Naive thymus-derived CD4-positive, alpha-beta T cell (primary cell): ENCODE results near the gene C1S. TPM values are rescaled to one million over a fixed set of nuclear protein-coding genes. Genes with fewer than 3 reads are reported as not detected.

Source experiments
- ATAC-seq: fragments of 150-1000 bp; cut with Tn5 transposase; 2 replicates; pipeline ENCODE4 v1.10.0; 2021; ENCODE audit warnings: mild to moderate bottlenecking, moderate library complexity
- CTCF ChIA-PET: fragments of 350-600 bp; sonication (Branson Sonifier 250); formaldehyde crosslinking; loops from one replicate; lab custom pipeline; 2021; ENCODE audit warnings: antibody characterized with exemption; lab: Charles Lee
- POLR2A ChIA-PET: fragments of 350-600 bp; sonication (Branson Sonifier 250); formaldehyde crosslinking; loops from one replicate; lab custom pipeline; 2021; ENCODE audit warnings: antibody characterized with exemption, inconsistent platforms; lab: Charles Lee
- DNase-seq, 9 donors: peaks; one replicate each; pipeline versions ENCODE4 v3.0.0 to v3.0.0-alpha.2; 2020 to 2022; ENCODE audit warnings: mixed read lengths in 1 of 9
- H3K27ac ChIP-seq: one replicate; pipeline ENCODE4 v1.7.0; 2013; ENCODE audit warnings: mild to moderate bottlenecking, low read depth, low read length, moderate library complexity
- H3K27me3 ChIP-seq, 2 donors: one replicate each; pipeline ENCODE4 v1.7.0; 2013; ENCODE audit warnings: low read length in 2 of 2, mild to moderate bottlenecking in 2 of 2, moderate library complexity in 2 of 2; ENCODE audit not compliant: control insufficient read depth in 2 of 2, insufficient read depth in 2 of 2
- H3K36me3 ChIP-seq, 3 experiments: 1 replicate in 2 of 3; 2 replicates in 1 of 3; pipeline ENCODE4 v1.7.0; 2013; ENCODE audit warnings: low read length in 3 of 3, mild to moderate bottlenecking in 3 of 3, moderate library complexity in 1 of 3; ENCODE audit not compliant: insufficient read depth in 3 of 3, control insufficient read depth in 2 of 3
- H3K4me1 ChIP-seq, 2 donors: one replicate each; pipeline ENCODE4 v1.7.0; 2013; ENCODE audit warnings: low read length in 2 of 2, mild to moderate bottlenecking in 2 of 2, moderate library complexity in 1 of 2; ENCODE audit not compliant: control insufficient read depth in 2 of 2, insufficient read depth in 2 of 2
- H3K4me3 ChIP-seq: 2 replicates; pipeline ENCODE4 v1.7.0; 2013; ENCODE audit warnings: mild to moderate bottlenecking, low read length
- H3K9me3 ChIP-seq, 3 experiments: 1 replicate in 2 of 3; 2 replicates in 1 of 3; pipeline ENCODE4 v1.7.0; 2013; ENCODE audit warnings: low read length in 3 of 3; ENCODE audit not compliant: control insufficient read depth in 2 of 3
- H3K27ac Mint-ChIP-seq, 9 donors: one replicate each; pipeline ENCODE4 v1.8.0; 2020 to 2022; ENCODE audit warnings: mixed read lengths in 9 of 9, mild to moderate bottlenecking in 8 of 9, moderate library complexity in 5 of 9, inconsistent platforms in 2 of 9
- H3K27me3 Mint-ChIP-seq, 5 donors: one replicate each; pipeline ENCODE4 v1.8.0; 2021 to 2022; ENCODE audit warnings: mixed read lengths in 5 of 5, mild to moderate bottlenecking in 1 of 5
- H3K36me3 Mint-ChIP-seq, 5 donors: one replicate each; pipeline ENCODE4 v1.8.0; 2020 to 2022; ENCODE audit warnings: mixed read lengths in 5 of 5, mild to moderate bottlenecking in 3 of 5, inconsistent platforms in 1 of 5
- H3K4me1 Mint-ChIP-seq, 7 donors: one replicate each; pipeline ENCODE4 v1.8.0; 2020 to 2022; ENCODE audit warnings: mixed read lengths in 7 of 7, mild to moderate bottlenecking in 3 of 7, inconsistent platforms in 1 of 7
- H3K4me3 Mint-ChIP-seq, 10 donors: one replicate each; pipeline ENCODE4 v1.8.0; 2020 to 2022; ENCODE audit warnings: mild to moderate bottlenecking in 10 of 10, mixed read lengths in 10 of 10, moderate library complexity in 6 of 10, inconsistent platforms in 2 of 10
- H3K9me3 Mint-ChIP-seq, 11 donors: one replicate each; pipeline ENCODE4 v1.8.0; 2020 to 2022; ENCODE audit warnings: mixed read lengths in 11 of 11, mild to moderate bottlenecking in 4 of 11, inconsistent platforms in 1 of 11, moderate library complexity in 1 of 11
- intact Hi-C, 2 donors: fragments of 100-400 bp; cut with micrococcal nuclease; formaldehyde crosslinking; loops; one replicate each; pipeline ENCODE4 v1.15.1; 2023
- polyA plus RNA-seq, 2 donors: library from polyadenylated mRNA; unstranded; fragments of 300-500 nt; fragmentation: Illumina TruSeq; gene quantifications; one replicate each; pipeline ENCODE4 v1.2.3, GENCODE V29; 2021
- total RNA-seq, 6 experiments: library from RNA in 5 of 6; stranded (reverse) in 5 of 6; gene quantifications; 1 replicate in 5 of 6; 2 replicates in 1 of 6; pipeline ENCODE4 v1.2.3 and lab custom pipeline; 2021 to 2026

Gene C1S
- total and polyA plus RNA-seq, 7 experiments from 2014 or later: 2.0 to 3.9 (median 3.0) TPM; not detected in 2

GRCh38 chr12:7068240-7068993 is 7.9 kb downstream of the C1S start:
- no peaks in the 10 kb centered on the region for H3K4me1 ChIP-seq
- no peak for DNase-seq
- Mint-ChIP-seq H3K36me3 (no peaks in the 10 kb centered on the region), H3K27ac (no peak overlapping the region), H3K9me3 (no peaks in the 10 kb centered on the region), H3K4me3 (no peak overlapping the region), H3K27me3 (peaks cover 0 to 36% (median 6%) of the 10 kb centered on the region in 5 donors), H3K4me1 (no peaks in the 10 kb centered on the region)
- no peak overlapping the region for H3K4me3 ChIP-seq
- no peaks in the 10 kb centered on the region for H3K27me3 ChIP-seq
- H3K27ac ChIP-seq: no peak overlapping the region
- POLR2A ChIA-PET: no interaction called here
- ATAC-seq: no peak
- no peaks in the 10 kb centered on the region for H3K36me3 ChIP-seq
- CTCF ChIA-PET: interaction anchor here (1.0 kb wide), 2 partner anchors 74 to 76 kb away, joined by 3 read pairs; no protein-coding TSS in a partner anchor
- intact Hi-C loops: no loop called here
- H3K9me3 ChIP-seq: no peaks in the 10 kb centered on the region

GRCh38 chr12:7068994-7069346 is 8.5 kb downstream of the C1S start:
- POLR2A ChIA-PET: no interaction called here
- Histone ChIP-seq H3K27ac (no peak overlapping the region), H3K4me1 (no peaks in the 10 kb centered on the region), H3K36me3 (no peaks in the 10 kb centered on the region), H3K9me3 (no peaks in the 10 kb centered on the region), H3K4me3 (no peak overlapping the region), H3K27me3 (no peaks in the 10 kb centered on the region)
- DNase-seq (no peak), ATAC-seq (no peak)
- Mint-ChIP-seq H3K4me3 (no peak overlapping the region), H3K36me3 (no peaks in the 10 kb centered on the region), H3K27ac (no peak overlapping the region), H3K4me1 (no peaks in the 10 kb centered on the region), H3K27me3 (peaks cover 0 to 40% (median 6%) of the 10 kb centered on the region in 5 donors), H3K9me3 (no peaks in the 10 kb centered on the region)
- intact Hi-C loops: no loop called here
- CTCF ChIA-PET: interaction anchor here (1.0 kb wide), 2 partner anchors 73 to 76 kb away, joined by 3 read pairs; no protein-coding TSS in a partner anchor

- H3K27me3 Mint-ChIP-seq: peaks cover 0 to 44% (median 6%) of the 10 kb centered on the region in 5 donors
- intact Hi-C loops: no loop called here
- Histone ChIP-seq H3K9me3 (no peaks in the 10 kb centered on the region), H3K36me3 (no peaks in the 10 kb centered on the region), H3K4me1 (no peaks in the 10 kb centered on the region), H3K27me3 (no peaks in the 10 kb centered on the region), H3K27ac (no peak overlapping the region), H3K4me3 (no peak overlapping the region)
- DNase-seq: no peak
- ATAC-seq: no peak
- H3K4me1 Mint-ChIP-seq: no peaks in the 10 kb centered on the region
- no peak overlapping the region for H3K27ac Mint-ChIP-seq
- CTCF ChIA-PET: interaction anchor here (1.0 kb wide), 2 partner anchors 73 to 75 kb away, joined by 3 read pairs; no protein-coding TSS in a partner anchor
- POLR2A ChIA-PET: no interaction called here
- no peaks in the 10 kb centered on the region for H3K36me3 Mint-ChIP-seq
- no peak overlapping the region for H3K4me3 Mint-ChIP-seq
- H3K9me3 Mint-ChIP-seq: no peaks in the 10 kb centered on the region
Observed at GRCh38 chr12:7069386-7069785, 8.9 kb downstream of the C1S start.

GRCh38 chr12:7072035-7072434 is 11.5 kb downstream of the C1S start:
- peaks cover 0 to 5% (median 0%) of the 10 kb centered on the region in 7 donors for H3K4me1 Mint-ChIP-seq
- peaks cover 0 to 59% (median 10%) of the 10 kb centered on the region in 5 donors for H3K27me3 Mint-ChIP-seq
- no peaks in the 10 kb centered on the region for H3K36me3 ChIP-seq
- no peaks in the 10 kb centered on the region for H3K4me1 ChIP-seq
- H3K27ac Mint-ChIP-seq: no peak overlapping the region
- ChIA-PET CTCF (no interaction called here), POLR2A (no interaction called here)
- no peaks in the 10 kb centered on the region for H3K27me3 ChIP-seq
- no peak for ATAC-seq
- intact Hi-C loops: no loop called here
- no peak overlapping the region for H3K4me3 Mint-ChIP-seq
- no peaks in the 10 kb centered on the region for H3K36me3 Mint-ChIP-seq
- no peak overlapping the region for H3K4me3 ChIP-seq
- no peaks in the 10 kb centered on the region for H3K9me3 ChIP-seq
- H3K27ac ChIP-seq: no peak overlapping the region
- H3K9me3 Mint-ChIP-seq: no peaks in the 10 kb centered on the region
- no peak for DNase-seq

- Histone ChIP-seq H3K27ac (no peak overlapping the region), H3K9me3 (no peaks in the 10 kb centered on the region), H3K4me1 (no peaks in the 10 kb centered on the region), H3K36me3 (no peaks in the 10 kb centered on the region), H3K27me3 (no peaks in the 10 kb centered on the region), H3K4me3 (no peak overlapping the region)
- H3K9me3 Mint-ChIP-seq: no peaks in the 10 kb centered on the region
- ATAC-seq (no peak), DNase-seq (no peak)
- ChIA-PET CTCF (no interaction called here), POLR2A (no interaction called here)
- peaks cover 0 to 5% (median 0%) of the 10 kb centered on the region in 7 donors for H3K4me1 Mint-ChIP-seq
- H3K4me3 Mint-ChIP-seq: no peak overlapping the region
- H3K27ac Mint-ChIP-seq: peak overlapping the region in 1 of 9 donors; percentile 37
- H3K27me3 Mint-ChIP-seq: peaks cover 0 to 58% (median 5%) of the 10 kb centered on the region in 5 donors
- intact Hi-C loops: no loop called here
- no peaks in the 10 kb centered on the region for H3K36me3 Mint-ChIP-seq
Observed at GRCh38 chr12:7072554-7072953, 12.0 kb downstream of the C1S start.

GRCh38 chr12:7073946-7074345 is 13.4 kb downstream of the C1S start:
- Mint-ChIP-seq H3K4me3 (no peak overlapping the region), H3K4me1 (peaks cover 0 to 5% (median 0%) of the 10 kb centered on the region in 7 donors), H3K27me3 (peaks cover 0 to 52% (median 5%) of the 10 kb centered on the region in 5 donors), H3K36me3 (no peaks in the 10 kb centered on the region), H3K9me3 (no peaks in the 10 kb centered on the region), H3K27ac (no peak overlapping the region)
- Histone ChIP-seq H3K9me3 (no peaks in the 10 kb centered on the region), H3K27me3 (no peaks in the 10 kb centered on the region), H3K36me3 (no peaks in the 10 kb centered on the region), H3K4me1 (no peaks in the 10 kb centered on the region), H3K27ac (no peak overlapping the region), H3K4me3 (no peak overlapping the region)
- ChIA-PET POLR2A (interaction anchor here (0.5 kb wide), 1 partner anchor 235 kb away, joined by 3 read pairs; no protein-coding TSS in a partner anchor), CTCF (no interaction called here)
- intact Hi-C loops: no loop called here
- DNase-seq: no peak
- ATAC-seq: no peak

GRCh38 chr12:7075518-7075917 is 15.0 kb downstream of the C1S start:
- no peaks in the 10 kb centered on the region for H3K9me3 Mint-ChIP-seq
- H3K36me3 Mint-ChIP-seq: no peaks in the 10 kb centered on the region
- Histone ChIP-seq H3K27me3 (no peaks in the 10 kb centered on the region), H3K36me3 (no peaks in the 10 kb centered on the region), H3K27ac (no peak overlapping the region), H3K4me1 (no peaks in the 10 kb centered on the region), H3K4me3 (no peak overlapping the region), H3K9me3 (no peaks in the 10 kb centered on the region)
- intact Hi-C loops: no loop called here
- CTCF ChIA-PET: no interaction called here
- no peak for DNase-seq
- POLR2A ChIA-PET: interaction anchor here (0.6 kb wide), 1 partner anchor 95 kb away, joined by 3 read pairs; no protein-coding TSS in a partner anchor
- H3K27ac Mint-ChIP-seq: no peak overlapping the region
- no peak for ATAC-seq
- peaks cover 0 to 5% (median 0%) of the 10 kb centered on the region in 7 donors for H3K4me1 Mint-ChIP-seq
- peaks cover 0 to 50% (median 5%) of the 10 kb centered on the region in 5 donors for H3K27me3 Mint-ChIP-seq
- no peak overlapping the region for H3K4me3 Mint-ChIP-seq
